ENCODE measurements around the gene SNAPC2. TPM values are rescaled to one million over a fixed set of nuclear protein-coding genes. Genes with fewer than 3 reads are reported as not detected.

SNAPC2 gene
- total and polyA plus RNA-seq, 2 of the 13 experiments (the other 11 are each of a cell fraction or from before 2014, with no cell fraction given), result 10.2 to 12.7 TPM

- TF ChIP-seq, protein P1, sequence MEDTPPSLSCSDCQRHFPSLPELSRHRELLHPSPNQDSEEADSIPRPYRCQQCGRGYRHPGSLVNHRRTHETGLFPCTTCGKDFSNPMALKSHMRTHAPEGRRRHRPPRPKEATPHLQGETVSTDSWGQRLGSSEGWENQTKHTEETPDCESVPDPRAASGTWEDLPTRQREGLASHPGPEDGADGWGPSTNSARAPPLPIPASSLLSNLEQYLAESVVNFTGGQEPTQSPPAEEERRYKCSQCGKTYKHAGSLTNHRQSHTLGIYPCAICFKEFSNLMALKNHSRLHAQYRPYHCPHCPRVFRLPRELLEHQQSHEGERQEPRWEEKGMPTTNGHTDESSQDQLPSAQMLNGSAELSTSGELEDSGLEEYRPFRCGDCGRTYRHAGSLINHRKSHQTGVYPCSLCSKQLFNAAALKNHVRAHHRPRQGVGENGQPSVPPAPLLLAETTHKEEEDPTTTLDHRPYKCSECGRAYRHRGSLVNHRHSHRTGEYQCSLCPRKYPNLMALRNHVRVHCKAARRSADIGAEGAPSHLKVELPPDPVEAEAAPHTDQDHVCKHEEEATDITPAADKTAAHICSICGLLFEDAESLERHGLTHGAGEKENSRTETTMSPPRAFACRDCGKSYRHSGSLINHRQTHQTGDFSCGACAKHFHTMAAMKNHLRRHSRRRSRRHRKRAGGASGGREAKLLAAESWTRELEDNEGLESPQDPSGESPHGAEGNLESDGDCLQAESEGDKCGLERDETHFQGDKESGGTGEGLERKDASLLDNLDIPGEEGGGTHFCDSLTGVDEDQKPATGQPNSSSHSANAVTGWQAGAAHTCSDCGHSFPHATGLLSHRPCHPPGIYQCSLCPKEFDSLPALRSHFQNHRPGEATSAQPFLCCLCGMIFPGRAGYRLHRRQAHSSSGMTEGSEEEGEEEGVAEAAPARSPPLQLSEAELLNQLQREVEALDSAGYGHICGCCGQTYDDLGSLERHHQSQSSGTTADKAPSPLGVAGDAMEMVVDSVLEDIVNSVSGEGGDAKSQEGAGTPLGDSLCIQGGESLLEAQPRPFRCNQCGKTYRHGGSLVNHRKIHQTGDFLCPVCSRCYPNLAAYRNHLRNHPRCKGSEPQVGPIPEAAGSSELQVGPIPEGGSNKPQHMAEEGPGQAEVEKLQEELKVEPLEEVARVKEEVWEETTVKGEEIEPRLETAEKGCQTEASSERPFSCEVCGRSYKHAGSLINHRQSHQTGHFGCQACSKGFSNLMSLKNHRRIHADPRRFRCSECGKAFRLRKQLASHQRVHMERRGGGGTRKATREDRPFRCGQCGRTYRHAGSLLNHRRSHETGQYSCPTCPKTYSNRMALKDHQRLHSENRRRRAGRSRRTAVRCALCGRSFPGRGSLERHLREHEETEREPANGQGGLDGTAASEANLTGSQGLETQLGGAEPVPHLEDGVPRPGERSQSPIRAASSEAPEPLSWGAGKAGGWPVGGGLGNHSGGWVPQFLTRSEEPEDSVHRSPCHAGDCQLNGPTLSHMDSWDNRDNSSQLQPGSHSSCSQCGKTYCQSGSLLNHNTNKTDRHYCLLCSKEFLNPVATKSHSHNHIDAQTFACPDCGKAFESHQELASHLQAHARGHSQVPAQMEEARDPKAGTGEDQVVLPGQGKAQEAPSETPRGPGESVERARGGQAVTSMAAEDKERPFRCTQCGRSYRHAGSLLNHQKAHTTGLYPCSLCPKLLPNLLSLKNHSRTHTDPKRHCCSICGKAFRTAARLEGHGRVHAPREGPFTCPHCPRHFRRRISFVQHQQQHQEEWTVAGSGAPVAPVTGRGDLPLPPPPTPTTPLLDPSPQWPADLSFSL (CRISPR knock-in tag; IDR thresholded peaks at IDR 0.05), result no peak
- TF ChIP-seq KDM6A (CRISPR knock-in tag; IDR thresholded peaks at IDR 0.05; ENCODE audit: low read depth) (no peak), ATF7-NPFF (CRISPR knock-in tag; IDR thresholded peaks at IDR 0.05; ENCODE audit: low read depth) (no peak), ZBTB26 (CRISPR knock-in tag; IDR thresholded peaks at IDR 0.05; ENCODE audit: borderline replicate concordance) (no peak), ADNP (CRISPR knock-in tag; IDR thresholded peaks at IDR 0.05) (peak; percentile 89), ZNF207 (IDR thresholded peaks at IDR 0.05; ENCODE audit: borderline replicate concordance) (no peak), SNAPC2 (CRISPR knock-in tag; IDR thresholded peaks at IDR 0.05) (no peak), ZBTB2 (CRISPR knock-in tag; IDR thresholded peaks at IDR 0.05; ENCODE audit: low read depth) (no peak)
- TF ChIP-seq, protein P2, sequence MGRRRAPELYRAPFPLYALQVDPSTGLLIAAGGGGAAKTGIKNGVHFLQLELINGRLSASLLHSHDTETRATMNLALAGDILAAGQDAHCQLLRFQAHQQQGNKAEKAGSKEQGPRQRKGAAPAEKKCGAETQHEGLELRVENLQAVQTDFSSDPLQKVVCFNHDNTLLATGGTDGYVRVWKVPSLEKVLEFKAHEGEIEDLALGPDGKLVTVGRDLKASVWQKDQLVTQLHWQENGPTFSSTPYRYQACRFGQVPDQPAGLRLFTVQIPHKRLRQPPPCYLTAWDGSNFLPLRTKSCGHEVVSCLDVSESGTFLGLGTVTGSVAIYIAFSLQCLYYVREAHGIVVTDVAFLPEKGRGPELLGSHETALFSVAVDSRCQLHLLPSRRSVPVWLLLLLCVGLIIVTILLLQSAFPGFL (CRISPR knock-in tag; IDR thresholded peaks at IDR 0.05), result no peak
- TF ChIP-seq, protein P3, sequence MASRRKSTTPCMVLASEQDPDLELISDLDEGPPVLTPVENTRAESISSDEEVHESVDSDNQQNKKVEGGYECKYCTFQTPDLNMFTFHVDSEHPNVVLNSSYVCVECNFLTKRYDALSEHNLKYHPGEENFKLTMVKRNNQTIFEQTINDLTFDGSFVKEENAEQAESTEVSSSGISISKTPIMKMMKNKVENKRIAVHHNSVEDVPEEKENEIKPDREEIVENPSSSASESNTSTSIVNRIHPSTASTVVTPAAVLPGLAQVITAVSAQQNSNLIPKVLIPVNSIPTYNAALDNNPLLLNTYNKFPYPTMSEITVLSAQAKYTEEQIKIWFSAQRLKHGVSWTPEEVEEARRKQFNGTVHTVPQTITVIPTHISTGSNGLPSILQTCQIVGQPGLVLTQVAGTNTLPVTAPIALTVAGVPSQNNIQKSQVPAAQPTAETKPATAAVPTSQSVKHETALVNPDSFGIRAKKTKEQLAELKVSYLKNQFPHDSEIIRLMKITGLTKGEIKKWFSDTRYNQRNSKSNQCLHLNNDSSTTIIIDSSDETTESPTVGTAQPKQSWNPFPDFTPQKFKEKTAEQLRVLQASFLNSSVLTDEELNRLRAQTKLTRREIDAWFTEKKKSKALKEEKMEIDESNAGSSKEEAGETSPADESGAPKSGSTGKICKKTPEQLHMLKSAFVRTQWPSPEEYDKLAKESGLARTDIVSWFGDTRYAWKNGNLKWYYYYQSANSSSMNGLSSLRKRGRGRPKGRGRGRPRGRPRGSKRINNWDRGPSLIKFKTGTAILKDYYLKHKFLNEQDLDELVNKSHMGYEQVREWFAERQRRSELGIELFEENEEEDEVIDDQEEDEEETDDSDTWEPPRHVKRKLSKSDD (CRISPR knock-in tag; IDR thresholded peaks at IDR 0.05; ENCODE audit: low read depth), result no peak
- TF ChIP-seq, protein P4, sequence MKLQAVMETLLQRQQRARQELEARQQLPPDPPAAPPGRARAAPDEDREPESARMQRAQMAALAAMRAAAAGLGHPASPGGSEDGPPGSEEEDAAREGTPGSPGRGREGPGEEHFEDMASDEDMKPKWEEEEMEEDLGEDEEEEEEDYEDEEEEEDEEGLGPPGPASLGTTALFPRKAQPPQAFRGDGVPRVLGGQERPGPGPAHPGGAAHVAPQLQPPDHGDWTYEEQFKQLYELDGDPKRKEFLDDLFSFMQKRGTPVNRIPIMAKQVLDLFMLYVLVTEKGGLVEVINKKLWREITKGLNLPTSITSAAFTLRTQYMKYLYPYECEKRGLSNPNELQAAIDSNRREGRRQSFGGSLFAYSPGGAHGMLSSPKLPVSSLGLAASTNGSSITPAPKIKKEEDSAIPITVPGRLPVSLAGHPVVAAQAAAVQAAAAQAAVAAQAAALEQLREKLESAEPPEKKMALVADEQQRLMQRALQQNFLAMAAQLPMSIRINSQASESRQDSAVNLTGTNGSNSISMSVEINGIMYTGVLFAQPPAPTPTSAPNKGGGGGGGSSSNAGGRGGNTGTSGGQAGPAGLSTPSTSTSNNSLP (IDR thresholded peaks at IDR 0.05; ENCODE audit: low read depth, low read length), result no peak
These were observed 22.8 kb upstream of the SNAPC2 start (continued) for GRCh38 chr19:7897292-7897691.
